Osteocyte (in vitro differentiated cells): ENCODE results near the gene NAALADL2. TPM values are rescaled to one million over a fixed set of nuclear protein-coding genes. Genes with fewer than 3 reads are reported as not detected.

Experiments
- DNase-seq: peaks from one replicate; pipeline ENCODE4 v3.0.0; 2021; ENCODE audit warnings: mixed read lengths; ENCODE audit not compliant: unreplicated experiment; ENCODE audit errors: extremely low spot score
- H3K27ac Mint-ChIP-seq: one replicate; pipeline ENCODE4 v1.8.0; 2021; ENCODE audit warnings: mild to moderate bottlenecking, mixed read lengths; ENCODE audit not compliant: unreplicated experiment
- H3K27me3 Mint-ChIP-seq: one replicate; pipeline ENCODE4 v1.8.0; 2021; ENCODE audit warnings: mixed read lengths; ENCODE audit not compliant: unreplicated experiment
- H3K36me3 Mint-ChIP-seq: one replicate; pipeline ENCODE4 v1.8.0; 2021; ENCODE audit warnings: mixed read lengths; ENCODE audit not compliant: unreplicated experiment
- H3K4me1 Mint-ChIP-seq: one replicate; pipeline ENCODE4 v1.8.0; 2021; ENCODE audit warnings: mixed read lengths; ENCODE audit not compliant: unreplicated experiment
- H3K4me3 Mint-ChIP-seq: one replicate; pipeline ENCODE4 v1.8.0; 2021; ENCODE audit warnings: mild to moderate bottlenecking, moderate library complexity, mixed read lengths; ENCODE audit not compliant: unreplicated experiment
- H3K9me3 Mint-ChIP-seq: one replicate; pipeline ENCODE4 v1.8.0; 2021; ENCODE audit warnings: mixed read lengths; ENCODE audit not compliant: unreplicated experiment
- CTCF ChIP-seq: fragments of 200-600 bp; sonication (generic); IDR thresholded peaks from 2 replicates; pipeline ENCODE4 v1.5.0; 2021; ENCODE audit warnings: antibody characterized with exemption, mild to moderate bottlenecking, moderate library complexity
- total RNA-seq: library from RNA; stranded (reverse); gene quantifications from 2 replicates; pipeline ENCODE4 v1.2.1, GENCODE V29; 2021

Gene NAALADL2
- total RNA-seq, 1 donor from 2014 or later: 16.1 TPM

GRCh38 chr3:175743733-175744400, 884.7 kb downstream of the NAALADL2 start:
- Mint-ChIP-seq H3K4me1 (peaks cover 7% of the 10 kb centered on the region), H3K4me3 (no peak overlapping the region), H3K36me3 (no peaks in the 10 kb centered on the region), H3K27ac (no peak overlapping the region), H3K27me3 (no peaks in the 10 kb centered on the region), H3K9me3 (no peaks in the 10 kb centered on the region)
- DNase-seq: no peak
- no peak for TF ChIP-seq CTCF

- Mint-ChIP-seq H3K4me1 (peaks cover 7% of the 10 kb centered on the region), H3K27me3 (no peaks in the 10 kb centered on the region), H3K27ac (no peak overlapping the region), H3K4me3 (no peak overlapping the region), H3K36me3 (no peaks in the 10 kb centered on the region), H3K9me3 (no peaks in the 10 kb centered on the region)
- DNase-seq: no peak
- no peak for TF ChIP-seq CTCF
Observed at GRCh38 chr3:175746308-175746707, 887.2 kb downstream of the NAALADL2 start.

GRCh38 chr3:175748087-175748730, 889.1 kb downstream of the NAALADL2 start:
- Mint-ChIP-seq H3K27me3 (no peaks in the 10 kb centered on the region), H3K4me1 (peaks cover 7% of the 10 kb centered on the region), H3K4me3 (no peak overlapping the region), H3K27ac (no peak overlapping the region), H3K36me3 (no peaks in the 10 kb centered on the region), H3K9me3 (no peaks in the 10 kb centered on the region)
- TF ChIP-seq CTCF: no peak
- no peak for DNase-seq

GRCh38 chr3:175749981-175750380, 890.8 kb downstream of the NAALADL2 start:
- Mint-ChIP-seq H3K27me3 (no peaks in the 10 kb centered on the region), H3K27ac (no peak overlapping the region), H3K36me3 (no peaks in the 10 kb centered on the region), H3K9me3 (no peaks in the 10 kb centered on the region), H3K4me1 (no peaks in the 10 kb centered on the region), H3K4me3 (no peak overlapping the region)
- TF ChIP-seq CTCF: no peak
- no peak for DNase-seq

- Mint-ChIP-seq H3K4me3 (no peak overlapping the region), H3K36me3 (no peaks in the 10 kb centered on the region), H3K9me3 (no peaks in the 10 kb centered on the region), H3K27ac (no peak overlapping the region), H3K4me1 (no peaks in the 10 kb centered on the region), H3K27me3 (no peaks in the 10 kb centered on the region)
- TF ChIP-seq CTCF: no peak
- DNase-seq: no peak
Observed at GRCh38 chr3:175751089-175751488, 892.0 kb downstream of the NAALADL2 start.
